ENCODE results near the gene FOLR1. TPM values are rescaled to one million over a fixed set of nuclear protein-coding genes. Genes with fewer than 3 reads are reported as not detected.

Gene FOLR1
- total RNA-seq, 2 donors from 2014 or later = 13.8 to 19.3 TPM

DNA sequence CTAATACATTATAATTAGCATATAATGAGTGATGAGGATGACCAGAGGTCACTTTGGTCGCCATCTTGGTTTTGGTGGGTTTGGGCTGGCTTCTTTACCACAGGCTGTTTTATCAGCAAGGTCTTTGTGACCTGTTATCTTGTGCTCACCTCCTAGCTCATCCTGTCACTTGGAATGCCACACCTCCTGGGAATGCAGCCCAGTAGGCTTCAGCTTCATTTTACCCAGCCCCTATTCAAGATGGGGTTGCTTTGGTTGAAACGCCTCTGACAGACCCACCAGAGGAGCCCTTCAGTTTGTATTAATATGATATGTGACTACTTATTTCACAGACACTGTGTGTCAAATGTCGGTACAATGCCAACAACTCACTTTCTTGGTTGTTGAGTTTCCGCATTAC is 36.2 kb upstream of the FOLR1 start:
- 82 to 83% methylated on average over 2 to 4 of the region's 4 CpGs for WGBS, 2 experiments (ENCODE audit: insufficient coverage in 1 of 2, insufficient read length in 1 of 2)
- no peaks in the 10 kb centered on the region for H3K36me3 Mint-ChIP-seq (ENCODE audit: low read depth)
- no peaks in the 10 kb centered on the region for H3K36me3 ChIP-seq (ENCODE audit: control insufficient read depth, insufficient read depth, low read length)
- H3K9me3 ChIP-seq (ENCODE audit: control insufficient read depth, low read length) = no peaks in the 10 kb centered on the region
- H3K27me3 ChIP-seq (ENCODE audit: control insufficient read depth, insufficient read depth, low read length, poor library complexity, severe bottlenecking) = peaks cover 8% of the 10 kb centered on the region
- H3K27me3 Mint-ChIP-seq (ENCODE audit: insufficient read depth) = peaks cover 23% of the 10 kb centered on the region
- H3K9me3 Mint-ChIP-seq = peaks cover 13% of the 10 kb centered on the region
- no peaks in the 10 kb centered on the region for H3K4me1 Mint-ChIP-seq
- no peak overlapping the region for H3K9ac ChIP-seq (ENCODE audit: extremely low read depth, low read length, poor library complexity, severe bottlenecking)
- DNase-seq = no peak
- TF ChIP-seq, protein P1, sequence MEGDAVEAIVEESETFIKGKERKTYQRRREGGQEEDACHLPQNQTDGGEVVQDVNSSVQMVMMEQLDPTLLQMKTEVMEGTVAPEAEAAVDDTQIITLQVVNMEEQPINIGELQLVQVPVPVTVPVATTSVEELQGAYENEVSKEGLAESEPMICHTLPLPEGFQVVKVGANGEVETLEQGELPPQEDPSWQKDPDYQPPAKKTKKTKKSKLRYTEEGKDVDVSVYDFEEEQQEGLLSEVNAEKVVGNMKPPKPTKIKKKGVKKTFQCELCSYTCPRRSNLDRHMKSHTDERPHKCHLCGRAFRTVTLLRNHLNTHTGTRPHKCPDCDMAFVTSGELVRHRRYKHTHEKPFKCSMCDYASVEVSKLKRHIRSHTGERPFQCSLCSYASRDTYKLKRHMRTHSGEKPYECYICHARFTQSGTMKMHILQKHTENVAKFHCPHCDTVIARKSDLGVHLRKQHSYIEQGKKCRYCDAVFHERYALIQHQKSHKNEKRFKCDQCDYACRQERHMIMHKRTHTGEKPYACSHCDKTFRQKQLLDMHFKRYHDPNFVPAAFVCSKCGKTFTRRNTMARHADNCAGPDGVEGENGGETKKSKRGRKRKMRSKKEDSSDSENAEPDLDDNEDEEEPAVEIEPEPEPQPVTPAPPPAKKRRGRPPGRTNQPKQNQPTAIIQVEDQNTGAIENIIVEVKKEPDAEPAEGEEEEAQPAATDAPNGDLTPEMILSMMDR (conservative IDR thresholded peaks at IDR 0.05) = no peak
- H3K4me1 ChIP-seq (ENCODE audit: control insufficient read depth, insufficient read depth, low read length) = no peaks in the 10 kb centered on the region
- H3K4me3 ChIP-seq (ENCODE audit: low read length) = no peak overlapping the region
- no peak overlapping the region for H3K27ac ChIP-seq (ENCODE audit: low read depth, low read length)
- H3K4me3 Mint-ChIP-seq = no peak overlapping the region
- H3K27ac Mint-ChIP-seq = no peak overlapping the region

DNA sequence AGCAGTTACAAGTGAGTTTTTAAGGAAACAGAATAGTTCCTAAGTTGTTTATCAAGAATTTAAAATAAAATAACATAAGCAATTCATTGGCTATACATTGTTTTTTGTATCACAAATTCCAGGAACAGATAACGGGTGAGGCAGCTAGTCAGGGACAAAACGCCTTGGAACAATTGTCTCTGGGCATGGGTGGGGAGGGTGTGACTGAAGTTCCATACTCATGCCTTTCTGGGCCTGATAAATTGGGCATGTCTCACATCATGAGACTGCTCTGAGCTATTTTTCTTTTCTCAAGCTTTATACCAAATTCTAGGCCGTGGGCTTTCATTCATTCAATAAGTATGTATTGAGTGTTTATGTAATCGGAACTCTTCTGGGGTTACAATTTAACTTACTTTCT is 34.8 kb upstream of the FOLR1 start:
- Mint-ChIP-seq H3K36me3 (ENCODE audit: low read depth) (no peaks in the 10 kb centered on the region), H3K27me3 (ENCODE audit: insufficient read depth) (peaks cover 23% of the 10 kb centered on the region), H3K9me3 (peaks cover 6% of the 10 kb centered on the region), H3K4me3 (no peak overlapping the region), H3K27ac (no peak overlapping the region), H3K4me1 (no peaks in the 10 kb centered on the region)
- DNase-seq = no peak
- no peaks in the 10 kb centered on the region for H3K36me3 ChIP-seq (ENCODE audit: control insufficient read depth, insufficient read depth, low read length)
- H3K9me3 ChIP-seq (ENCODE audit: control insufficient read depth, low read length) = no peaks in the 10 kb centered on the region
- no peak overlapping the region for H3K27ac ChIP-seq (ENCODE audit: low read depth, low read length)
- no peak overlapping the region for H3K9ac ChIP-seq (ENCODE audit: extremely low read depth, low read length, poor library complexity, severe bottlenecking)
- H3K4me1 ChIP-seq (ENCODE audit: control insufficient read depth, insufficient read depth, low read length) = no peaks in the 10 kb centered on the region
- TF ChIP-seq, protein P1 (conservative IDR thresholded peaks at IDR 0.05) = no peak
- WGBS, 2 experiments (ENCODE audit: insufficient coverage in 1 of 2, insufficient read length in 1 of 2) = 91% methylated on average over 4 of the region's 4 CpGs; no CpG with 5 or more reads in 1 of the 2 experiments
- H3K27me3 ChIP-seq (ENCODE audit: control insufficient read depth, insufficient read depth, low read length, poor library complexity, severe bottlenecking) = peaks cover 8% of the 10 kb centered on the region
- H3K4me3 ChIP-seq (ENCODE audit: low read length) = no peak overlapping the region

DNA sequence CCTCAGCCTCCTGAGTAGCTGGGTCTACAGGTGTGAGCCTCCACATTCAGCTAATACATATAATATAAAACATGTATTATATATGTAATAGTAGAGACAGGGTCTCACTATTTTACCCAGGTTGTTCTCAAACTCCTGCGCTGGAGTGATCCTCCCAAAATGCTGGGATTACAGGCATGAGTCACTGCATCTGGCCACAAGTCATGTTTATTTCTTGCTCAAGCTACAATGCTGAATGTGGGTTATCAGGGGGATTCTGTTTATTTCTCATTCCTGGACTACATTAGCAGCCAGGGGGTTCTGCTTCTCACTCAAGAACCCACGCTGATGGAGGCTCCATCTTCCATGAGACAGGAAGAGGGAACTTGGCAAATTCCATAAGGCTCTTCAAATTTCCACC is 31.6 kb upstream of the FOLR1 start:
- no peak for DNase-seq
- Mint-ChIP-seq H3K4me3 (no peak overlapping the region), H3K36me3 (ENCODE audit: low read depth) (no peaks in the 10 kb centered on the region), H3K27me3 (ENCODE audit: insufficient read depth) (peaks cover 24% of the 10 kb centered on the region), H3K9me3 (peaks cover 10% of the 10 kb centered on the region), H3K4me1 (no peaks in the 10 kb centered on the region), H3K27ac (no peak overlapping the region)
- no peak overlapping the region for H3K9ac ChIP-seq (ENCODE audit: extremely low read depth, low read length, poor library complexity, severe bottlenecking)
- peaks cover 8% of the 10 kb centered on the region for H3K27me3 ChIP-seq (ENCODE audit: control insufficient read depth, insufficient read depth, low read length, poor library complexity, severe bottlenecking)
- no peak overlapping the region for H3K4me3 ChIP-seq (ENCODE audit: low read length)
- no peaks in the 10 kb centered on the region for H3K36me3 ChIP-seq (ENCODE audit: control insufficient read depth, insufficient read depth, low read length)
- TF ChIP-seq, protein P1 (conservative IDR thresholded peaks at IDR 0.05) = no peak
- H3K4me1 ChIP-seq (ENCODE audit: control insufficient read depth, insufficient read depth, low read length) = no peaks in the 10 kb centered on the region
- 88 to 96% methylated on average over 1 to 2 of the region's 2 CpGs for WGBS, 2 experiments (ENCODE audit: insufficient coverage in 1 of 2, insufficient read length in 1 of 2)
- H3K27ac ChIP-seq (ENCODE audit: low read depth, low read length) = no peak overlapping the region
- H3K9me3 ChIP-seq (ENCODE audit: control insufficient read depth, low read length) = no peaks in the 10 kb centered on the region
